ENCODE results near the gene WIPF1.

Gene WIPF1

DNA sequence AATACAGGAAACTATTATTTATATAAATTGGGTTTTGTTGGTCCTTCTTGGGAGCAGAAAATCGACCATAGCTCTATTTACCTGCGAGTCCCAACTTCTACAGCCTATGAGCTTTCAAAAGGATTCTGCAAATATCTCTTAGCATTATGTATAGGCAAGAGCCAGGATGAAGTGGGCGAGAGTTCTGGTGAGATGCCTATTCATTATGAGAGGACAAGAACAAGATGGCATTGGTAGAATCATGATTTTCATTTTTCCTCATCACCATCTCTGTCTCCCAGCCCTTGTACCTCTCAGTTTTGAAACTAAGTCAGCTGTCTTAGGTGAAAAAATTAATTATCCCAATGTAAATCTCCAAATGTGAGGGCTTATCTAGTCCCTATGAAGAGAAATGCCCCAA is 25.0 kb downstream of the WIPF1 start:
- Histone ChIP-seq H3K27me3 (ENCODE audit: insufficient read depth, low read length, poor library complexity) (no peaks in the 10 kb centered on the region), H3K4me3 (ENCODE audit: low read length) (no peak overlapping the region), H3K36me3 (ENCODE audit: control insufficient read depth, insufficient read depth, low read length) (peaks cover 3% of the 10 kb centered on the region), H3K18ac (ENCODE audit: low read length) (no peak overlapping the region), H3K56ac (ENCODE audit: low read length) (no peak overlapping the region), H3K4ac (ENCODE audit: low read depth, low read length) (no peak overlapping the region), H3K79me2 (ENCODE audit: control insufficient read depth, insufficient read depth, low read length) (no peaks in the 10 kb centered on the region), H2BK15ac (replicated peaks; ENCODE audit: low read depth) (no peak overlapping the region), H3K9ac (ENCODE audit: low read length) (no peak overlapping the region), H3K4me1 (ENCODE audit: control insufficient read depth, low read depth, low read length) (no peaks in the 10 kb centered on the region), H3K23ac (ENCODE audit: low read length) (no peak overlapping the region), H3K27ac (ENCODE audit: low read depth, low read length) (no peak overlapping the region), H4K8ac (ENCODE audit: low read depth, low read length) (no peak overlapping the region), H2BK120ac (ENCODE audit: low read depth, low read length) (no peak overlapping the region), H3K79me1 (ENCODE audit: low read length) (no peaks in the 10 kb centered on the region), H3K4me2 (ENCODE audit: low read length) (no peak overlapping the region), H4K5ac (ENCODE audit: low read length) (no peak overlapping the region), H2AK5ac (ENCODE audit: low read length) (no peak overlapping the region), H2BK5ac (ENCODE audit: low read length) (no peak overlapping the region)
- WGBS (ENCODE audit: extremely low coverage, insufficient coverage, low lambda C conversion rate) = no CpG with 5 or more reads among the region's 3 CpGs
- DNase-seq = no peak

DNA sequence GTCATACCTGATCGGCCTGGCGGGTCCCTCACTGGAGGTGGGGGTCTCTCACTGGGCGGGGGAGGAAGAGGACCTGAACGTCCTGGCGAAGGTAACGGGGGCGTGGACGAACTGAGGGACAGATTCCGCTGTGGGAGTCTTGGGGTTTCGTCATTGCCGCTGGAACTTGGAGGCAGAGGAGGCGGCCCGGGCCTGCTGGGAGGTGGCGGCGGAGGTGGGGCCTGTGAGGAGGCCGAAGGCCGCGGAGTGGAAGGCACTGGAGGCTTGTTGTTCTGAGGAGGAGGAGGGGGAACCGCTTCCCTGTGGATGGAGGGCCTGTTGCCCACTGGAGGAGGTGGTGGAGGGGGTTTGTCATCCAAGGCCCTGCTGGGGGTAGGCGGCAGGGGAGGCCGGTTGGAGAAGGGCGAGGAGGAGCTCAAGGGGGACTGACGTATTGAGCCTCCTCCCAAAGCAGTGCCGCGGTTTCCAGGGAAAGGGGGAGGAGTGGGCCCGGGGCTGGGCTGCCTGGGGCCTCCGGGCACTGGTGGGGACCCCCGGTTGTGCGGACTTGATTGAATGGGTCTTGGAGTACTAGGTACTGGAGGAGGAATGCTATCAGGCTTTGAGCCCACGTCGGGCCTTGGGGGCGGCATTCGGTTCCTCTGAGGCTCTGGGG is 25.8 kb downstream of the WIPF1 start:
- H3K27ac ChIP-seq (ENCODE audit: low read depth, low read length) = no peak overlapping the region
- H3K4me3 ChIP-seq (ENCODE audit: low read length) = no peak overlapping the region
- H3K18ac ChIP-seq (ENCODE audit: low read length) = no peak overlapping the region
- H3K4me2 ChIP-seq (ENCODE audit: low read length) = no peak overlapping the region
- H3K79me1 ChIP-seq (ENCODE audit: low read length) = no peaks in the 10 kb centered on the region
- H3K36me3 ChIP-seq (ENCODE audit: control insufficient read depth, insufficient read depth, low read length) = peaks cover 6% of the 10 kb centered on the region
- H2BK120ac ChIP-seq (ENCODE audit: low read depth, low read length) = no peak overlapping the region
- no peak overlapping the region for H4K5ac ChIP-seq (ENCODE audit: low read length)
- H2BK15ac ChIP-seq (replicated peaks; ENCODE audit: low read depth) = no peak overlapping the region
- no peak for DNase-seq
- H3K9ac ChIP-seq (ENCODE audit: low read length) = no peak overlapping the region
- H3K27me3 ChIP-seq (ENCODE audit: insufficient read depth, low read length, poor library complexity) = no peaks in the 10 kb centered on the region
- no peak overlapping the region for H3K23ac ChIP-seq (ENCODE audit: low read length)
- H3K4me1 ChIP-seq (ENCODE audit: control insufficient read depth, low read depth, low read length) = no peaks in the 10 kb centered on the region
- H4K8ac ChIP-seq (ENCODE audit: low read depth, low read length) = no peak overlapping the region
- no peak overlapping the region for H2AK5ac ChIP-seq (ENCODE audit: low read length)
- no peak overlapping the region for H3K4ac ChIP-seq (ENCODE audit: low read depth, low read length)
- no peak overlapping the region for H3K56ac ChIP-seq (ENCODE audit: low read length)
- H3K79me2 ChIP-seq (ENCODE audit: control insufficient read depth, insufficient read depth, low read length) = no peaks in the 10 kb centered on the region
- H2BK5ac ChIP-seq (ENCODE audit: low read length) = no peak overlapping the region
- no CpG with 5 or more reads among the region's 33 CpGs for WGBS (ENCODE audit: extremely low coverage, insufficient coverage, low lambda C conversion rate)

DNA sequence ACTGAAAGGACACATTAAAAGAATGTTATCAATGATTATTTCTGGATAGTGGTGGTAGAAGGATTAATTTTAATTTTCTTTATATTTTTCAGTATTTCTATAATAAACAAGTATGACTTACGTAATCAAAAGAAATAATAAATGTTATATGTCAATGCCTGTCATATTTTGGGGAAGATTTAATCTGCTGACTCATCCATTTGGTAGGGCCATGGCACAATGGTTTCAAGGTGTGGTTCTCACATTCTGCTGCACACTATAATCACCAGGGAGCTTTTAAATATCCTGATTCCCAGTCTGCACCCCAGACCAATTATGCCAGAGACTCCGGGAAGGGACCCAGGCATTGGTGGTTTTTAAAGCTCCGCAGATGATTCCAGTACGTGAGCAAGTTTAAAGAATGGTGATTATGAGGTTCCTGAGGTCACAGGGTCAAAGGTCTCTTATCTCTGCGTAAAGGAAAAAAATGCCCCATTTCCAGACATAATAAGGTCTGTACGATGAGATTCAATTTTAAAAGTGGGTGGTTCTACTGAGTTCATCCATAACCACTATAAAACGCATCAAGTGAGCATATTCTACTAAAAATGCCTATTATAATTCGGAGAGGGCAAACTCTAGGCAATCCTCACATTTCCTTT is 27.2 kb downstream of the WIPF1 start:
- H3K4me3 ChIP-seq (ENCODE audit: low read length) = no peak overlapping the region
- no peak overlapping the region for H4K8ac ChIP-seq (ENCODE audit: low read depth, low read length)
- WGBS (ENCODE audit: extremely low coverage, insufficient coverage, low lambda C conversion rate) = no CpG with 5 or more reads among the region's 8 CpGs
- no peak overlapping the region for H3K4me2 ChIP-seq (ENCODE audit: low read length)
- H3K9ac ChIP-seq (ENCODE audit: low read length) = no peak overlapping the region
- peaks cover 6% of the 10 kb centered on the region for H3K36me3 ChIP-seq (ENCODE audit: control insufficient read depth, insufficient read depth, low read length)
- H2AK5ac ChIP-seq (ENCODE audit: low read length) = no peak overlapping the region
- H3K23ac ChIP-seq (ENCODE audit: low read length) = no peak overlapping the region
- no peak overlapping the region for H3K27ac ChIP-seq (ENCODE audit: low read depth, low read length)
- H2BK120ac ChIP-seq (ENCODE audit: low read depth, low read length) = no peak overlapping the region
- H3K56ac ChIP-seq (ENCODE audit: low read length) = no peak overlapping the region
- no peak overlapping the region for H4K5ac ChIP-seq (ENCODE audit: low read length)
- no peaks in the 10 kb centered on the region for H3K27me3 ChIP-seq (ENCODE audit: insufficient read depth, low read length, poor library complexity)
- no peaks in the 10 kb centered on the region for H3K4me1 ChIP-seq (ENCODE audit: control insufficient read depth, low read depth, low read length)
- no peaks in the 10 kb centered on the region for H3K79me1 ChIP-seq (ENCODE audit: low read length)
- no peak overlapping the region for H3K4ac ChIP-seq (ENCODE audit: low read depth, low read length)
- no peaks in the 10 kb centered on the region for H3K79me2 ChIP-seq (ENCODE audit: control insufficient read depth, insufficient read depth, low read length)
- no peak for DNase-seq
- H2BK5ac ChIP-seq (ENCODE audit: low read length) = no peak overlapping the region
- no peak overlapping the region for H2BK15ac ChIP-seq (replicated peaks; ENCODE audit: low read depth)
- no peak overlapping the region for H3K18ac ChIP-seq (ENCODE audit: low read length)

DNA sequence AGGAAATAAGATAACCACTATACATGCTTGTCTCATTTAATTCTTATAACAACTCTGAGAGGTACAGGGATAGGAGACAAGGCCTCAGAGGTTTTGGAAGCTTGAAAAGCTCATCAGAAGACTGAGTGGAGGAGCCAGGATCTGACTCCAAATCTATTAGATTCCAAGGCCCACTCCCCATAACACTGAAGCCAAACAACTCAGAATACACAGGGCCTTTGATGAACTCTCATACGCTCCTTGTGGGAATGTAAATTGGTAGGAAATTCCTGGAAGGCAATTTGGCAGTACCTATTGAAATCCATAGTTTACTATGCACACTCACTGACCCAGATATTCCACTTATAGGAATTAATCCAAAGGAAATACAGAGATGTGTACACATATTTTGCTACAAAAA is 27.9 kb downstream of the WIPF1 start:
- H3K4ac ChIP-seq (ENCODE audit: low read depth, low read length) = no peak overlapping the region
- no peak overlapping the region for H4K5ac ChIP-seq (ENCODE audit: low read length)
- H4K8ac ChIP-seq (ENCODE audit: low read depth, low read length) = no peak overlapping the region
- H3K56ac ChIP-seq (ENCODE audit: low read length) = no peak overlapping the region
- no peak overlapping the region for H2BK15ac ChIP-seq (replicated peaks; ENCODE audit: low read depth)
- H2BK5ac ChIP-seq (ENCODE audit: low read length) = no peak overlapping the region
- H3K27me3 ChIP-seq (ENCODE audit: insufficient read depth, low read length, poor library complexity) = no peaks in the 10 kb centered on the region
- H3K79me1 ChIP-seq (ENCODE audit: low read length) = no peaks in the 10 kb centered on the region
- WGBS (ENCODE audit: extremely low coverage, insufficient coverage, low lambda C conversion rate) = no CpG with 5 or more reads among the region's 1 CpG
- H3K23ac ChIP-seq (ENCODE audit: low read length) = no peak overlapping the region
- no peak overlapping the region for H2BK120ac ChIP-seq (ENCODE audit: low read depth, low read length)
- H3K18ac ChIP-seq (ENCODE audit: low read length) = no peak overlapping the region
- no peaks in the 10 kb centered on the region for H3K79me2 ChIP-seq (ENCODE audit: control insufficient read depth, insufficient read depth, low read length)
- no peak overlapping the region for H3K4me3 ChIP-seq (ENCODE audit: low read length)
- no peak overlapping the region for H3K9ac ChIP-seq (ENCODE audit: low read length)
- H3K36me3 ChIP-seq (ENCODE audit: control insufficient read depth, insufficient read depth, low read length) = peaks cover 6% of the 10 kb centered on the region
- no peak overlapping the region for H2AK5ac ChIP-seq (ENCODE audit: low read length)
- no peak overlapping the region for H3K27ac ChIP-seq (ENCODE audit: low read depth, low read length)
- H3K4me1 ChIP-seq (ENCODE audit: control insufficient read depth, low read depth, low read length) = no peaks in the 10 kb centered on the region
- no peak overlapping the region for H3K4me2 ChIP-seq (ENCODE audit: low read length)
- no peak for DNase-seq

DNA sequence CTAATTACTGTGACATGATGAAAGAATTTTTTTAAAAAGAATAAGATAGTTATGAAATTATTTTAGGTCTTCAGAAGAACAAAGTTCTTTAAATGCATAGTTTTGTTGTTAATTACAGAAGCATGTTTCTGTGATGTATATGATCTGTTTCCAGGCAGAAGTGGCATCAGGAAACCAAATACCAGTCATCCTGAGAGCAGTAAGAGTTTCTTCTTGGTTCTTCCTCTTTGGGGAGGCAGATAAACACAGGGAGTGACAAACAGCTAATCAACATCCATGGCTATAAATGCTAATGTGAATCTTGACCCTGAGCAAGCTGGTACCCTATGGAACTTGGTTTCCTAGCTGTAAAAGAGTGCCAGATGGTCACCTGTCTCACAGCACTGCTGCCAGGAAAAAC is 29.2 kb downstream of the WIPF1 start:
- Histone ChIP-seq H3K36me3 (ENCODE audit: control insufficient read depth, insufficient read depth, low read length) (peaks cover 6% of the 10 kb centered on the region), H2BK120ac (ENCODE audit: low read depth, low read length) (no peak overlapping the region), H2BK15ac (replicated peaks; ENCODE audit: low read depth) (no peak overlapping the region), H3K27me3 (ENCODE audit: insufficient read depth, low read length, poor library complexity) (no peaks in the 10 kb centered on the region), H3K4ac (ENCODE audit: low read depth, low read length) (no peak overlapping the region), H4K8ac (ENCODE audit: low read depth, low read length) (no peak overlapping the region), H3K18ac (ENCODE audit: low read length) (no peak overlapping the region), H3K79me1 (ENCODE audit: low read length) (no peaks in the 10 kb centered on the region), H3K4me2 (ENCODE audit: low read length) (no peak overlapping the region), H3K4me3 (ENCODE audit: low read length) (no peak overlapping the region), H2AK5ac (ENCODE audit: low read length) (no peak overlapping the region), H3K23ac (ENCODE audit: low read length) (no peak overlapping the region), H2BK5ac (ENCODE audit: low read length) (no peak overlapping the region), H4K5ac (ENCODE audit: low read length) (no peak overlapping the region), H3K79me2 (ENCODE audit: control insufficient read depth, insufficient read depth, low read length) (no peaks in the 10 kb centered on the region), H3K4me1 (ENCODE audit: control insufficient read depth, low read depth, low read length) (no peaks in the 10 kb centered on the region), H3K56ac (ENCODE audit: low read length) (no peak overlapping the region), H3K27ac (ENCODE audit: low read depth, low read length) (no peak overlapping the region), H3K9ac (ENCODE audit: low read length) (no peak overlapping the region)
- no peak for DNase-seq

DNA sequence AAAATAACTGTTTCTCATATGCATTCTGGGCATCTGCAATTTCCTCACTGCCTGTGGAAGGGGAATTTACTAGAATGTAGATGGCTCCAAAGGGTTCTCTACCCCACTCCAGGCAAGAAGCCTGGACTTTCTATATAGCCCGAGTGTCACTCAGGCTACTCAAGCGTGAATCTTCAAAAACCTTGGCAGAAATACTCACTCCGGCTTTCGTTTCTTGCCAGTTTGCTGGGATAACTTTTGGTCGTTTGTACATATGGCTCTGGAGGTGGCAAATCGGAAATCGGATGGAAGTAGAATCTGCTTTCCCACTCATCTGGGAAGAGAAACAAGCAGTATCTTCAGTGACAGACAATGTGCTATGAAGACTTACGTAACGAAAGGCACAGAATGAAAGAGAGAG is 30.7 kb downstream of the WIPF1 start:
- no peak overlapping the region for H3K9ac ChIP-seq (ENCODE audit: low read length)
- H3K4ac ChIP-seq (ENCODE audit: low read depth, low read length) = no peak overlapping the region
- H2AK5ac ChIP-seq (ENCODE audit: low read length) = no peak overlapping the region
- no peak overlapping the region for H3K56ac ChIP-seq (ENCODE audit: low read length)
- H4K5ac ChIP-seq (ENCODE audit: low read length) = no peak overlapping the region
- no peak overlapping the region for H3K27ac ChIP-seq (ENCODE audit: low read depth, low read length)
- H3K4me2 ChIP-seq (ENCODE audit: low read length) = no peak overlapping the region
- no peak overlapping the region for H2BK15ac ChIP-seq (replicated peaks; ENCODE audit: low read depth)
- H2BK120ac ChIP-seq (ENCODE audit: low read depth, low read length) = no peak overlapping the region
- WGBS (ENCODE audit: extremely low coverage, insufficient coverage, low lambda C conversion rate) = no CpG with 5 or more reads among the region's 9 CpGs
- H3K79me1 ChIP-seq (ENCODE audit: low read length) = no peaks in the 10 kb centered on the region
- no peaks in the 10 kb centered on the region for H3K79me2 ChIP-seq (ENCODE audit: control insufficient read depth, insufficient read depth, low read length)
- no peak overlapping the region for H3K18ac ChIP-seq (ENCODE audit: low read length)
- H2BK5ac ChIP-seq (ENCODE audit: low read length) = no peak overlapping the region
- no peak overlapping the region for H3K23ac ChIP-seq (ENCODE audit: low read length)
- no peak overlapping the region for H4K8ac ChIP-seq (ENCODE audit: low read depth, low read length)
- H3K36me3 ChIP-seq (ENCODE audit: control insufficient read depth, insufficient read depth, low read length) = peaks cover 6% of the 10 kb centered on the region
- DNase-seq = no peak
- no peak overlapping the region for H3K4me3 ChIP-seq (ENCODE audit: low read length)
- H3K27me3 ChIP-seq (ENCODE audit: insufficient read depth, low read length, poor library complexity) = no peaks in the 10 kb centered on the region
- H3K4me1 ChIP-seq (ENCODE audit: control insufficient read depth, low read depth, low read length) = no peaks in the 10 kb centered on the region

All from mesendoderm (in vitro differentiated cells).